Naive thymus-derived CD4-positive, alpha-beta T cell (primary cell): Measurements from ENCODE around the gene SLC9A3. TPM values are rescaled to one million over a fixed set of nuclear protein-coding genes. Genes with fewer than 3 reads are reported as not detected.
A peak's percentile ranks its signal among the peaks of the same experiment; 100 is the strongest.

Experiments used
- ATAC-seq: fragments of 150-1000 bp; cut with Tn5 transposase; 2 replicates; pipeline ENCODE4 v1.10.0; 2021; ENCODE audit warnings: mild to moderate bottlenecking, moderate library complexity
- CTCF ChIA-PET: fragments of 350-600 bp; sonication (Branson Sonifier 250); formaldehyde crosslinking; loops from one replicate; lab custom pipeline; 2021; ENCODE audit warnings: antibody characterized with exemption; lab: Charles Lee
- POLR2A ChIA-PET: fragments of 350-600 bp; sonication (Branson Sonifier 250); formaldehyde crosslinking; loops from one replicate; lab custom pipeline; 2021; ENCODE audit warnings: antibody characterized with exemption, inconsistent platforms; lab: Charles Lee
- DNase-seq, 9 donors: peaks; one replicate each; pipeline versions ENCODE4 v3.0.0 to v3.0.0-alpha.2; 2020 to 2022; ENCODE audit warnings: mixed read lengths in 1 of 9
- H3K27ac ChIP-seq: one replicate; pipeline ENCODE4 v1.7.0; 2013; ENCODE audit warnings: mild to moderate bottlenecking, low read depth, low read length, moderate library complexity
- H3K27me3 ChIP-seq, 2 donors: one replicate each; pipeline ENCODE4 v1.7.0; 2013; ENCODE audit warnings: low read length in 2 of 2, mild to moderate bottlenecking in 2 of 2, moderate library complexity in 2 of 2; ENCODE audit not compliant: control insufficient read depth in 2 of 2, insufficient read depth in 2 of 2
- H3K36me3 ChIP-seq, 3 experiments: 1 replicate in 2 of 3; 2 replicates in 1 of 3; pipeline ENCODE4 v1.7.0; 2013; ENCODE audit warnings: low read length in 3 of 3, mild to moderate bottlenecking in 3 of 3, moderate library complexity in 1 of 3; ENCODE audit not compliant: insufficient read depth in 3 of 3, control insufficient read depth in 2 of 3
- H3K4me1 ChIP-seq, 2 donors: one replicate each; pipeline ENCODE4 v1.7.0; 2013; ENCODE audit warnings: low read length in 2 of 2, mild to moderate bottlenecking in 2 of 2, moderate library complexity in 1 of 2; ENCODE audit not compliant: control insufficient read depth in 2 of 2, insufficient read depth in 2 of 2
- H3K4me3 ChIP-seq: 2 replicates; pipeline ENCODE4 v1.7.0; 2013; ENCODE audit warnings: mild to moderate bottlenecking, low read length
- H3K9me3 ChIP-seq, 3 experiments: 1 replicate in 2 of 3; 2 replicates in 1 of 3; pipeline ENCODE4 v1.7.0; 2013; ENCODE audit warnings: low read length in 3 of 3; ENCODE audit not compliant: control insufficient read depth in 2 of 3
- H3K27ac Mint-ChIP-seq, 9 donors: one replicate each; pipeline ENCODE4 v1.8.0; 2020 to 2022; ENCODE audit warnings: mixed read lengths in 9 of 9, mild to moderate bottlenecking in 8 of 9, moderate library complexity in 5 of 9, inconsistent platforms in 2 of 9
- H3K27me3 Mint-ChIP-seq, 5 donors: one replicate each; pipeline ENCODE4 v1.8.0; 2021 to 2022; ENCODE audit warnings: mixed read lengths in 5 of 5, mild to moderate bottlenecking in 1 of 5
- H3K36me3 Mint-ChIP-seq, 5 donors: one replicate each; pipeline ENCODE4 v1.8.0; 2020 to 2022; ENCODE audit warnings: mixed read lengths in 5 of 5, mild to moderate bottlenecking in 3 of 5, inconsistent platforms in 1 of 5
- H3K4me1 Mint-ChIP-seq, 7 donors: one replicate each; pipeline ENCODE4 v1.8.0; 2020 to 2022; ENCODE audit warnings: mixed read lengths in 7 of 7, mild to moderate bottlenecking in 3 of 7, inconsistent platforms in 1 of 7
- H3K4me3 Mint-ChIP-seq, 10 donors: one replicate each; pipeline ENCODE4 v1.8.0; 2020 to 2022; ENCODE audit warnings: mild to moderate bottlenecking in 10 of 10, mixed read lengths in 10 of 10, moderate library complexity in 6 of 10, inconsistent platforms in 2 of 10
- H3K9me3 Mint-ChIP-seq, 11 donors: one replicate each; pipeline ENCODE4 v1.8.0; 2020 to 2022; ENCODE audit warnings: mixed read lengths in 11 of 11, mild to moderate bottlenecking in 4 of 11, inconsistent platforms in 1 of 11, moderate library complexity in 1 of 11
- intact Hi-C, 2 donors: fragments of 100-400 bp; cut with micrococcal nuclease; formaldehyde crosslinking; loops; one replicate each; pipeline ENCODE4 v1.15.1; 2023
- polyA plus RNA-seq, 2 donors: library from polyadenylated mRNA; unstranded; fragments of 300-500 nt; fragmentation: Illumina TruSeq; gene quantifications; one replicate each; pipeline ENCODE4 v1.2.3, GENCODE V29; 2021
- total RNA-seq, 6 experiments: library from RNA in 5 of 6; stranded (reverse) in 5 of 6; gene quantifications; 1 replicate in 5 of 6; 2 replicates in 1 of 6; pipeline ENCODE4 v1.2.3 and lab custom pipeline; 2021 to 2026

The SLC9A3 gene
- total and polyA plus RNA-seq, 7 experiments from 2014 or later, result 1.5 to 5.5 (median 3.2) TPM

DNA sequence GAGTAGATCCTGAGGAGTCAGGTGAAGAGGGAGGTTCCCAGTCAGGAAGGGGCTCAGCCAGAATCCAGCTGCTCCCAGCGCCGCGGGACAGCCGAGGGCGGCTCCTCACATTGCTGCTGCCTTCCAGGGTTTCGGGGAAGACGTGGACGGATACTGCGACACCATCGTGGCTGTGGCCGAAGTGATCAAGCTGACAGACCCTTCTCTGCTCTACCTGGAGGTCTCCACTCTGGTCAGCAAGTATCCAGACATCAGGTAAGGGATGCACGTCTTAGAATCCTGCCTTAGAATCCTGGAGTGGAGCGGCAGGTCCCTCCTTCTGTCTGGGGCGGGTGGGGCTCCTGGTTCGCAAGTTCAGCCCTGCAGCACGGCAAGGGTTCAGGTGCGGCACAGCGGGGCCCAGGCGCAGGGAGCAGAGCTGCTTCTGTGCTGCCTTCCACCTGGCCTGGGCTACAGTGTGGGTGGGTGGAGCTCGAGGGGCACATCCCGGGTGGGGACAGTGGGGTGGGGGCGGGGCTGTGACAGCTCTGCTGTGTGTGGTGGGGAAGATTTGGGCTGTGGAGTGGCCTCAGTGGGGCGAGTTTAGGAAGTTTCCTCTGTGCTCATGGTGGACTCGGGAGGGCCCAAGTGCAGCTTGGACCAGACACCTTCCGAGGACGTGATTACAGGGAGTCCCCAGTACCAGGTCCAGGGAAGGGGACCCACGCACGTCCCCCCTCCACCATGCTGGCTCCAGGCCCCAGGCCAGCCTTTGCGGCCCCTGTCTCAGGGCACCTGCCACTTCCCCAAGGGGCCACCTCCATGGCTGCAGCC is 58.5 kb downstream of the SLC9A3 start:
- CTCF ChIA-PET, result no interaction called here
- no peaks in the 10 kb centered on the region for H3K9me3 ChIP-seq
- peak overlapping the region; percentile 86 for H3K27ac ChIP-seq

DNA sequence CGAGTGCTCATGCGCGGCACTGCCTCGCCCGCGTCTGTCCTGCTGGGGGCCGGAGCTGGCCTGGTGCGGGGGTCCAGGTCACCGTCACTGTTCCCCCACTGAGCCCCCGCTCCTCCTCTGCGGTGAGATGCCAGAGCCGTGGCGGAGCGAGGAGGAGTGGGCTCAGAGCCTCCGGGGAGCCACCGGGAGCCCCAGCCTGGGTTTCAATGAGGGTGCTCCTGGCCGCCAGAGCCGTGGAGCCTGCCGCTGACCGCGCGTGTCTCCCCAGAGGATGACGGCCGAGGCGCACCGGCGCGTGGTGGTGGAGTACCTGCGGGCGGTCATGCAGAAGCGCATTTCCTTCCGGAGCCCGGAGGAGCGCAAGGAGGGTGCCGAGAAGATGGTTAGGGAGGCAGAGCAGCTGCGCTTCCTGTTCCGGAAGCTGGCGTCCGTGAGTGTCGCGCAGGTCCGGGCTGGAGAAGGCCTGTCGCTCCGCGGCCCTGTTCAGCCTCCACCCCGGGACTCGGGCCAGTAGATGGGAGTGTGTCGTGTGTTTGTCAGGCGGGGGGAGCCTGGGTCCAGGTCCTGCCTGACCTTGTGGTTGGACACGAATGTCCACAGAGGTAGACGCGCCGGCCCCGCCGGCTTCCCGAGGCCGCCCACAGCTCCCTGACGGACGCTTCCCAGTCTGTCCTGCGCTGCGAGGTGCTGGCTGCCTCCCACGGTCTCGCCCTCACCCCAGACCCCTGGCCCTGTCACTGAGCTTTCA is 59.2 kb downstream of the SLC9A3 start:
- Mint-ChIP-seq H3K4me1 (peaks cover 6 to 37% (median 14%) of the 10 kb centered on the region in 7 donors), H3K4me3 (peak overlapping the region in 1 of 10 donors; percentile 73), H3K27ac (peak overlapping the region in 4 of 9 donors; percentile 77 to 97 (median 96)), H3K27me3 (no peaks in the 10 kb centered on the region), H3K9me3 (peaks cover 0 to 2% (median 0%) of the 10 kb centered on the region in 11 donors), H3K36me3 (peaks cover 9 to 33% (median 19%) of the 10 kb centered on the region in 5 donors)
- DNase-seq, result no peak
- Histone ChIP-seq H3K4me3 (no peak overlapping the region), H3K27ac (peak overlapping the region; percentile 86), H3K27me3 (no peaks in the 10 kb centered on the region), H3K36me3 (peaks cover 0 to 38% (median 7%) of the 10 kb centered on the region in 3 experiments), H3K4me1 (peaks cover 7 to 17% of the 10 kb centered on the region in 2 donors), H3K9me3 (no peaks in the 10 kb centered on the region)
- ChIA-PET CTCF (no interaction called here), POLR2A (interaction anchor here (0.9 to 2.0 kb wide), 2 partner anchors 8 to 921 kb away, joined by 3 to 13 read pairs; no protein-coding TSS in a partner anchor)
- no peak for ATAC-seq
- intact Hi-C loops, result loop anchor here in 1 of 2 donors (1.0 kb wide), 2 partner anchors 8 to 23 kb away; no protein-coding TSS in a partner anchor

More for the DNA sequence above, 58.5 kb downstream of the SLC9A3 start:
- no peaks in the 10 kb centered on the region for H3K27me3 Mint-ChIP-seq
- ATAC-seq, result no peak
- no peak for DNase-seq
- peaks cover 0 to 2% (median 0%) of the 10 kb centered on the region in 11 donors for H3K9me3 Mint-ChIP-seq
- H3K4me3 Mint-ChIP-seq, result peak overlapping the region in 1 of 10 donors; percentile 25
- peaks cover 9 to 26% (median 16%) of the 10 kb centered on the region in 5 donors for H3K36me3 Mint-ChIP-seq
- H3K36me3 ChIP-seq, result peaks cover 0 to 32% (median 7%) of the 10 kb centered on the region in 3 experiments
- intact Hi-C loops, result no loop called here
- peaks cover 9 to 18% of the 10 kb centered on the region in 2 donors for H3K4me1 ChIP-seq
- no peak overlapping the region for H3K4me3 ChIP-seq
- POLR2A ChIA-PET, result no interaction called here
- H3K27me3 ChIP-seq, result no peaks in the 10 kb centered on the region
- peaks cover 6 to 34% (median 19%) of the 10 kb centered on the region in 7 donors for H3K4me1 Mint-ChIP-seq
- peak overlapping the region in 3 of 9 donors; percentile 32 to 83 (median 71) for H3K27ac Mint-ChIP-seq

DNA sequence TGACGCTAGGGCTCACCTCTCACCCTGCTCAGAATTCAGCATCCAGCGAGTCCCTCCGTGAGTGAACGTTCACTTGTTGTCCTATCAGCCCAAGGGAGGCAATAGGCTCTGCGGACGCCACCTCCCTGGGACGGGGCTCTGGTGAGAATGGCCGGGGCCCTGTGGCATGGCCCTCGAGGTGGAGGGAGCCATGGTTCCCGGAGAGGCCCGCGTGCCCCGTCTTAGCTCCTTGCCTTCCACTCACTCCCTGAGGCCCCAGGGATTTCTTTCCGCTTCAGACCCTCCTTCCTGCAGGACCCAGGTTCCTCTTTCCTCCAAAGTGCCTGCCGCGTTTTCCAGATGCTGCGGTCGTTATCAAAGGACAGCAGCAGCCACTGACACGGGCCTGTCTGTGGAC is 59.8 kb downstream of the SLC9A3 start:
- Histone ChIP-seq H3K4me1 (peaks cover 7 to 17% of the 10 kb centered on the region in 2 donors), H3K9me3 (no peaks in the 10 kb centered on the region), H3K27me3 (no peaks in the 10 kb centered on the region), H3K27ac (peak overlapping the region; percentile 86), H3K36me3 (peaks cover 0 to 40% (median 7%) of the 10 kb centered on the region in 3 experiments), H3K4me3 (no peak overlapping the region)
- Mint-ChIP-seq H3K4me3 (peak overlapping the region in 9 of 10 donors; percentile 37 to 82 (median 70)), H3K27ac (peak overlapping the region; percentile 73 to 97 (median 95)), H3K27me3 (no peaks in the 10 kb centered on the region), H3K36me3 (peaks cover 14 to 39% (median 25%) of the 10 kb centered on the region in 5 donors), H3K9me3 (peaks cover 0 to 2% (median 0%) of the 10 kb centered on the region in 11 donors), H3K4me1 (peaks cover 6 to 39% (median 14%) of the 10 kb centered on the region in 7 donors)
- CTCF ChIA-PET, result interaction anchor here (1.2 kb wide), 1 partner anchor 19 kb away, joined by 4 read pairs; no protein-coding TSS in a partner anchor
- intact Hi-C loops, result loop anchor here in 1 of 2 donors (1.0 kb wide), 2 partner anchors 9 to 22 kb away; no protein-coding TSS in a partner anchor
- DNase-seq (no peak), ATAC-seq (no peak)
- POLR2A ChIA-PET, result interaction anchor here (0.7 to 2.0 kb wide), 4 partner anchors 9 to 922 kb away, joined by 3 to 13 read pairs (median 6); no protein-coding TSS in a partner anchor

DNA sequence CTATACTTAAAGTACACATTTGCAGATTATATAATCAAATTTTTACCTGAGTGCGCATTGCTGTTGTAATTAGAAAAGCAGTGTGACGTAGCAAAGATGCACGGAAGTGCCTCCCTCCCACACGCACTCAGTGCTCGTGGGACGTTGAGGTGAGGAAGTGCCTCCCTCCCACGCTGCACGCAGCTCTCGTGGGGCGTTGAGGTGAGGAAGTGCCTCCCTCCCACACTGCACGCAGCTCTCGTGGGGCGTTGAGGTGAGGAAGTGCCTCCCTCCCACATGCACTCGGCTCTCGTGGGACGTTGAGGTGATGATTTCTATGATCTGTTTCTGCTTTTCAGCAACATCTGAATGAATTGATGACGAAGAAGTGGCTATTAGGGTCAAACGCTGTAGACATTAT is 60.3 kb downstream of the SLC9A3 start:
- Mint-ChIP-seq H3K36me3 (peaks cover 14 to 44% (median 27%) of the 10 kb centered on the region in 5 donors), H3K4me3 (peak overlapping the region; percentile 37 to 82 (median 70)), H3K9me3 (peaks cover 0 to 2% (median 0%) of the 10 kb centered on the region in 11 donors), H3K27ac (peak overlapping the region; percentile 73 to 97 (median 95)), H3K27me3 (no peaks in the 10 kb centered on the region), H3K4me1 (peaks cover 6 to 44% (median 15%) of the 10 kb centered on the region in 7 donors)
- H3K9me3 ChIP-seq, result no peaks in the 10 kb centered on the region
- H3K27me3 ChIP-seq, result no peaks in the 10 kb centered on the region
- peak overlapping the region; percentile 86 for H3K27ac ChIP-seq
- H3K4me3 ChIP-seq, result no peak overlapping the region
- peak; percentile 99 for ATAC-seq
- CTCF ChIA-PET, result interaction anchor here (1.2 kb wide), 1 partner anchor 18 kb away, joined by 4 read pairs; no protein-coding TSS in a partner anchor
- peaks cover 0 to 39% (median 7%) of the 10 kb centered on the region in 3 experiments for H3K36me3 ChIP-seq
- DNase-seq, result peak; percentile 52 to 94 (median 89)
- peaks cover 7 to 17% of the 10 kb centered on the region in 2 donors for H3K4me1 ChIP-seq
- POLR2A ChIA-PET, result interaction anchor here (0.7 to 2.0 kb wide), 6 partner anchors 9 to 922 kb away, joined by 3 to 13 read pairs (median 4); partner anchors contain the start of genes CCDC127 and SDHA
- intact Hi-C loops, result loop anchor here in 1 of 2 donors (1.0 kb wide), 2 partner anchors 9 to 22 kb away; no protein-coding TSS in a partner anchor

DNA sequence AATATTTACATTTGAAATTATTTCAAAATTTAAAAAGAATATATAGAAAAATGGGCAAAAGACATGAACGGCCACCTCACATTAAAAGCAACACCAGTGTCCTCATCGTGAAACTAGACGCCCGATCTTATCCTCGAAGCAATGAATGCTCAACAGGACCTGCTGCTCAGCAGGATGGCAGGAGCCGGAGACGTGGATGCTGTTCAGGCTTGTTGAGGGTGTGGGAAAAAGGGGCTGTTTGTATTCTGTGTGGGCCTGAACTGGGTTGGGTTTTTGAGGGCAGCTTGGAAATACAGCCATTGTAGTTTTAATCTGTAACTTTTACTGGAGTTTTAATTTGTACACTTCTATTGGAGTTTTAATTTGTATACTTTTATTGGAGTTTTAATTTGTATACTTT is 60.9 kb downstream of the SLC9A3 start:
- no peaks in the 10 kb centered on the region for H3K27me3 ChIP-seq
- peaks cover 0 to 2% (median 0%) of the 10 kb centered on the region in 11 donors for H3K9me3 Mint-ChIP-seq
- H3K4me3 ChIP-seq, result no peak overlapping the region
- intact Hi-C loops, result no loop called here
- H3K36me3 ChIP-seq, result peaks cover 0 to 45% (median 7%) of the 10 kb centered on the region in 3 experiments
- ATAC-seq (no peak), DNase-seq (no peak)
- H3K9me3 ChIP-seq, result no peaks in the 10 kb centered on the region
- peak overlapping the region in 8 of 9 donors; percentile 5 to 97 (median 96) for H3K27ac Mint-ChIP-seq
- H3K4me1 Mint-ChIP-seq, result peaks cover 8 to 50% (median 15%) of the 10 kb centered on the region in 7 donors
- no peaks in the 10 kb centered on the region for H3K27me3 Mint-ChIP-seq
- peaks cover 14 to 51% (median 33%) of the 10 kb centered on the region in 5 donors for H3K36me3 Mint-ChIP-seq
- peaks cover 7 to 17% of the 10 kb centered on the region in 2 donors for H3K4me1 ChIP-seq
- H3K4me3 Mint-ChIP-seq, result peak overlapping the region in 2 of 10 donors; percentile 11 to 20
- peak overlapping the region; percentile 86 for H3K27ac ChIP-seq
- ChIA-PET POLR2A (interaction anchor here (1.0 to 2.0 kb wide), 4 partner anchors 10 to 245 kb away, joined by 3 to 13 read pairs (median 6); partner anchors contain the start of genes CCDC127 and SDHA), CTCF (interaction anchor here (1.2 kb wide), 1 partner anchor 18 kb away, joined by 4 read pairs; no protein-coding TSS in a partner anchor)
